Measurements from ENCODE around the gene TADA3.

The TADA3 gene

GRCh38 chr3:9787714-9788113, 4.6 kb downstream of the TADA3 start:
- TF ChIP-seq TAF1 (IDR thresholded peaks at IDR 0.05; ENCODE audit: borderline replicate concordance, insufficient read depth, low read length) (no peak), FOXP2 (optimal IDR thresholded peaks at IDR 0.05; ENCODE audit: borderline replicate concordance, extremely low read depth, extremely low read length, insufficient read depth) (no peak), REST (IDR thresholded peaks at IDR 0.05; ENCODE audit: insufficient read depth in 1 of 2, low read depth in 2 of 2, low read length in 2 of 2) (no peak), POLR2AphosphoS5 (IDR thresholded peaks at IDR 0.05; ENCODE audit: low read depth, low read length) (no peak), SIN3A (IDR thresholded peaks at IDR 0.05; ENCODE audit: borderline replicate concordance, insufficient read depth, low read length) (no peak)

GRCh38 chr3:9786825-9787669, 5.2 kb downstream of the TADA3 start:
- TF ChIP-seq SIN3A (IDR thresholded peaks at IDR 0.05; ENCODE audit: borderline replicate concordance, insufficient read depth, low read length) (no peak), FOXP2 (optimal IDR thresholded peaks at IDR 0.05; ENCODE audit: borderline replicate concordance, extremely low read depth, extremely low read length, insufficient read depth) (no peak), TAF1 (IDR thresholded peaks at IDR 0.05; ENCODE audit: borderline replicate concordance, insufficient read depth, low read length) (no peak), POLR2AphosphoS5 (IDR thresholded peaks at IDR 0.05; ENCODE audit: low read depth, low read length) (no peak), REST (IDR thresholded peaks at IDR 0.05; ENCODE audit: insufficient read depth in 1 of 2, low read depth in 2 of 2, low read length in 2 of 2) (no peak)

GRCh38 chr3:9786209-9786739, 6.0 kb downstream of the TADA3 start:
- TF ChIP-seq SIN3A (IDR thresholded peaks at IDR 0.05; ENCODE audit: borderline replicate concordance, insufficient read depth, low read length) (no peak), POLR2AphosphoS5 (IDR thresholded peaks at IDR 0.05; ENCODE audit: low read depth, low read length) (no peak), FOXP2 (optimal IDR thresholded peaks at IDR 0.05; ENCODE audit: borderline replicate concordance, extremely low read depth, extremely low read length, insufficient read depth) (no peak), REST (IDR thresholded peaks at IDR 0.05; ENCODE audit: insufficient read depth in 1 of 2, low read depth in 2 of 2, low read length in 2 of 2) (no peak), TAF1 (IDR thresholded peaks at IDR 0.05; ENCODE audit: borderline replicate concordance, insufficient read depth, low read length) (no peak)

GRCh38 chr3:9785602-9786001, 6.7 kb downstream of the TADA3 start:
- no peak for TF ChIP-seq REST (IDR thresholded peaks at IDR 0.05; ENCODE audit: insufficient read depth in 1 of 2, low read depth in 2 of 2, low read length in 2 of 2)
- no peak for TF ChIP-seq TAF1 (IDR thresholded peaks at IDR 0.05; ENCODE audit: borderline replicate concordance, insufficient read depth, low read length)
- no peak for TF ChIP-seq POLR2AphosphoS5 (IDR thresholded peaks at IDR 0.05; ENCODE audit: low read depth, low read length)
- TF ChIP-seq SIN3A (IDR thresholded peaks at IDR 0.05; ENCODE audit: borderline replicate concordance, insufficient read depth, low read length) = no peak
- no peak for TF ChIP-seq FOXP2 (optimal IDR thresholded peaks at IDR 0.05; ENCODE audit: borderline replicate concordance, extremely low read depth, extremely low read length, insufficient read depth)

Measured in PFSK-1 (cell line).